Left lobe of liver (tissue), 2 donors: ENCODE measurements around the gene ZNF746. TPM values are rescaled to one million over a fixed set of nuclear protein-coding genes. Genes with fewer than 3 reads are reported as not detected.
"Not testable (repeated sequence)": the region's sequence is repeated elsewhere in the genome, so short reads cannot be mapped to it uniquely, and the experiment has no call there.

Experiments used
- ATAC-seq: fragments of 200-7000 bp; cut with Tn5 transposase; one replicate; pipeline ENCODE4 v1.9.1; 2020; ENCODE audit warnings: mild to moderate bottlenecking, moderate library complexity
- DNase-seq: peaks from one replicate; pipeline ENCODE4 v3.0.0-alpha.2; 2020; ENCODE audit warnings: low spot score
- total RNA-seq: library from RNA; stranded (reverse); gene quantifications from one replicate; pipeline ENCODE4 v1.2.1, GENCODE V29; 2021
- donor health status: DM: no; HTN: no; CAD: no; lungs with moderate emphysema.
- donor health status: DM: no; HTN: yes; CAD: no.

ZNF746 gene
- total RNA-seq, 1 donor from 2014 or later, result 12.0 TPM

DNA sequence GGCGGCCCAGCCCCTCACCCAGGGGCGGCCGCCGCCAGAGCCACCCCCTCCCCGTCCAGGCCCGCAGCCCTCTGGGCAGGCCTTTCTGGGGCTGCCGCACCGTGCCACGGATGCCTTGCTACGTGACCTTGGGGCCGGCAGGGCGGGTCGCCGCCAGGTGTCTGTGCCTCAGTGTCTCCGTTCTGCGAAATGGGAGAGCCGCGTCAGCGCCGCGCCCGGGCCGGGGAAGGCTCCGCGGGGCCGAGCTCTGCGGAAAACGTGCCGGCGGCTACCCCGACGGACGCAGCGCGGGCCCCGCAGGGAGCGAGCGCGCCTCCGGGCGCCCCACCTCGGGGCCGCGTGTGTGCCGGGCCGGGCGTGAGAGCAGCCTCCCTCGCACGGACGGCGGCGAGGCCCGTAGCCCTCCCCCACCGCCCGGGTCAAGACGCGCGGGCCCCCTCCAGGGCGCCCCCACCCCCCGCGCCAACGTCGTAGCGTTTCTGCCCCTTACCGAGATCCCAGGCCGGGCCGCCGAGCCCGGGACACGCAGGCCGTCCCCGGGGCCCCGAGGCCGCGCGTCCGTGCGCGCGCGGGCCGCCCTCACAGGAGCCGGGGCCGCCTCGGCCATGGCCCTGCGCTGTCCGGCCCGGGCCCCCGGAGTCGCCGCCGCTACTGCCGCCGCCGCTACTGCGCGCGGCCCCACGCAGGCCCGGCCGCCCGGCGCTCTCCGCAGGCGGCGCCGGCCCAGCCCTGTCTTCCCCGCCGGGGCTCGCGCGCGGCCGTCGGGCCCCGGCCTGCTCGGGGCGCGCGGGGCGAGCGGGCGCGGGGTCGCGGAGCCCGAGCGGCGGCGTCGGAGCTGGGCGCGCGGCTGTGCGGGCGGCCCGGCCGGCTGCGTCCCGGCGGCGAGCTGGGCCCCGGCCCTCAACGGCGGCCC lies 37.8 kb downstream of the ZNF746 start:
- ATAC-seq, result peak; percentile 44

DNA sequence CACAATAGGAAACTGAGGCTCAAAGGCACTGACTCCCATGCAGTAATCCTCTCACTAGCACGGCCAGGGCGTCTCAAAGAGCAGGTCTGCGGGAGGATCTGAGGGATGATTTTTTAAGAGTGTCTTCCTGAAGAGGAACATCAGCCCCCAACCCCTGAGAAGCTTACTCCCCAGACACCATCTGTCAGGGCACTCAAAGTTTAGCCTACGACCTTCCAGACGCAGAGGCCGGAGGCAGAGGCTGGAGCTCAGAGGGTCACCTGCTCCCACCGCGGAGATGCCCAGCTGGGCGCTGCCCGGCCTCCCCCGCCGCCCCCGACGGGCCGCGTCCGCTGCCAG lies 38.4 kb downstream of the ZNF746 start:
- ATAC-seq (no peak), DNase-seq (no peak)

More for the DNA sequence above, 37.8 kb downstream of the ZNF746 start:
- DNase-seq, result no peak

GRCh38 chr7:149458235-149458634 lies 39.4 kb downstream of the ZNF746 start:
- ATAC-seq (no peak), DNase-seq (no peak)

- DNase-seq (no peak), ATAC-seq (no peak)
Observed at GRCh38 chr7:149457766-149458165, 39.8 kb downstream of the ZNF746 start.

DNA sequence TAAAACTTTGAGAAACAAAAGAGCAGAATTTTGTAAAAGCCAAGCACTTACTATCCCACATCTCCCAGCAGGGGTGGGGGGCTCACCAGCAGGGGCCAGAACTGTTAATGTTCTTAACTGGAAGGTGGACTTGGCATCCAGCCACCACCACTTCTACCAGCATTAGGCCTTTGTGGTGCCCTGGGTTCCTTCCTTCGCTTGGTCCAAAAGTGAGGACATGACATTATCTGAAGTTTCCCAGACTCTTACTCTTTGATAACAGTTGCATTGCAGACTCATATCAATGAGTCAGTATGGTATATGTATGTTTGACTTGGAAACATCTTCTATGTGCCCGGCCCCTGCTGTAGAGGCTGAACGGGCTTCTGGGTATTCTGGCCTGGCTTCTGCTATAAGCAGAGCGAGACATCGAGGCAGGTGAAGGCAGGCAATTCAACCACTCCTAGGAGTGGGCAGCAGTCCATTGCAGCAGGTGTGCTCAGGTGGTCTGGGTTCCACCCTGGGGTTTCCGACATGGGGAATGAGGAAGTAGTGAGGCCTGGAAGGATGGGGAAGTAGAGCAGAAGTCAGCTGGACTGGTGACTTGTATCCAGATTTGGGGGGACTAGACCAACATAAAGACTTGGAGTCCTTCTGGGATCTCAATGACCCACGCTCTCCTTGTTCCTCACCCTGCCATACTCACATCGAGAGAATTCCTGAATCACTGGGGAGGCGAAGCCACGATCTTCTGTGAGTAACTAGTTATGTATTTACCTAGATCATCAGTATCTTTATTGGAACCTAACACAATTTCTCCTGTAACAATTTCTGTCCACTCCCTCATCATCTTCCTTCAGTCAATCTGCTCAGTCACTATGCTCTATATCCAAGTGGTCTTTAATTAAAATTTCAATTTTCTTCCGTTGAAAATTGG lies 40.8 kb downstream of the ZNF746 start:
- ATAC-seq (no peak), DNase-seq (no peak)

- DNase-seq (no peak), ATAC-seq (no peak)
Observed at GRCh38 chr7:149455175-149455950, 42.2 kb downstream of the ZNF746 start.

- no peak for DNase-seq
- no peak for ATAC-seq
Observed at GRCh38 chr7:149454750-149455149, 42.9 kb downstream of the ZNF746 start.

GRCh38 chr7:149454006-149454405 lies 43.6 kb downstream of the ZNF746 start:
- DNase-seq (no peak), ATAC-seq (no peak)

DNA sequence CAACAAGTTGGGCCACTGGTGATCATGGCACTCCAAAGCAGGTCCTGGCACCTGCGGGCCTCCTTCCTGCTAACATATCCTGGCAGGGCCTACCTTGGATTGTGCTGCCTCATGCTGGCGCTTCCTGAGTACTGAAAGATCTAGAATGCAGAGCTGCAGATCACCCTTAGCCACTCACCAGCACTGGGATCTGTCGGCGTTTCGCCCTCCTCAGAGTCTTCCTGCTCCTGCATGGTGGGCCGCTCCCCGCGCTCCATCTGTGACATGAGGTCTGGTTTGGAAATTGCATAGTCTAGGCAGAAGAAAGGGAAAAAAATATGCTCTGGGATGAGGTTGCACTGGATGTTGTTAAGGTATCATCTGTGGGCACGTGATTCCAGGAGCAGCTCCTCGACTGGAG lies 46.8 kb downstream of the ZNF746 start:
- DNase-seq (no peak), ATAC-seq (no peak)

DNA sequence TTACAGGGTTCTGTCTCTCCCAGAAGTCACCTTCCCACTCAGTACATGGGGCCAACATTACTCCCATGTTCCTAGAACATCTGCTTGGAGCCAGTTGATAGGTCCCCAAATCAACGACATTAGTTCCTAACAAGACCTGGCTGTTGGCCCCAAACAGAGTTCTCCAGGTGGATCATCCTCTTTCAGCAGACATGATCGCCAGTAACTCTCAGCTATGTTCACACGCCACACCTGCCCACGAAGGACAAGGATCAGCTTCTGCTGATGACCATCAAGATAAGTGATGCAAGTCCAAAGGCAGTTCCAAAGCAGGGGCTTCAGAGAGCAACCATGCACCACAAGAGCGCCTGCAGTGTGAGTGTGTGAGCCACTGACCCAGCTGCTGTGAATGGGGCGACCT lies 47.7 kb downstream of the ZNF746 start:
- ATAC-seq, result no peak
- DNase-seq, result no peak

DNA sequence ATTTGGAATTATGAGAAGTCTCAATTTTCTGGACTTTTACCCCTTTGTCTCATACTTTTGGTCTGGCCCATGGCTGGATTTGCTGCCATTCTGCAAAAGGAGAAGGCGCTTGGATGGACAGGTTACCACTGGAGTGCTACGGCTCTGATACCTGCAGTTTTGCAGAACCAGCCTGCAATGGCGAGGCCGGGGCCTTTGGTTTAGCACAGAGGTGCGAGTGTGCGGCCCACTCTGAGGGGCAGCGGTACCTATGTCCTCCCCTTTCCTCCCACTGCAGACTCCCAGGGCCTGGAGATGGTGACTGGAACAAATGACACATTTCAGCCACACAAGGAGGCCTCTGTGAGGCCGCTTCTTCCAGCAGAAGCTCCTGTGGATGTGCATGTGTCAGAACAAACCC lies 48.6 kb downstream of the ZNF746 start:
- DNase-seq, result no peak
- no peak for ATAC-seq

DNA sequence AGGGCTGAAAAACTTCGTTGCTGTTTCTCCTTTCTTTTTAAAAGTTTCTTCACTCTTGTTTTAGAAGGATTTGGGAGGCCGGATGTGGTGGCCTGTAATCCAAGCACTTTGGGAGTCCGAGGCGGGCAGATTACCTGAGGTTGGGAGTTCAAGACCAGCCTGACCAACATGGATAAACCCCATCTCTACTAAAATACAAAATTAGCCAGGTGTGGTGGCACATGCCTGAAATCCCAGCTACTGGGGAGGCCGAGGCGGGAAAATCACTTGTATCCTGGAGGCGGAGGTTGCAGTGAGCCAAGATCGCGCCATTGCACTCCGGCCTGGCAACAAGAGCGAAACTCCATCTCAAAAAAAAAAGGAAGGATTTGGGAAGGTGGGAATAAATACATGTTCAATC lies 51.6 kb downstream of the ZNF746 start:
- DNase-seq, ATAC-seq: not testable (repeated sequence)

DNA sequence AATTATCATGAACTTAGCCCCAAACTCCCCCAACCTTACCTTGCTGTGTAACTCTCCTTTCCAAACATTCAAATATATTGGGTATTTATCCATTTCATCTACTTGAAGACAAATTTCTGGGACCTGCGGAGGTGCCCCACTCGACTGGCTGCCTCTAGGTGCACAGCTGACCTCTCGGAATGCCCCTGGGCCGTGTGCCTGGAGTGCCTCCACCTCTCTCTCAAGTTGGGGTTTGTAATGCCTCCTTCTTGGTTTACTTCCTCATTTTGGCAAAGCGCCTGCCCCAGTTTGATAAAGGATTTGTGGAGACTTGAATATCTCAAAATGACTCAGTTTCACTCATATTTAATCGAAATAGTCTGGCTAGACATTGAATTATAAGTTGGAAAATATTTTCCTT lies 53.3 kb downstream of the ZNF746 start:
- no peak for ATAC-seq
- no peak for DNase-seq

GRCh38 chr7:149443523-149443922 lies 54.1 kb downstream of the ZNF746 start:
- DNase-seq, result no peak
- no peak for ATAC-seq

DNA sequence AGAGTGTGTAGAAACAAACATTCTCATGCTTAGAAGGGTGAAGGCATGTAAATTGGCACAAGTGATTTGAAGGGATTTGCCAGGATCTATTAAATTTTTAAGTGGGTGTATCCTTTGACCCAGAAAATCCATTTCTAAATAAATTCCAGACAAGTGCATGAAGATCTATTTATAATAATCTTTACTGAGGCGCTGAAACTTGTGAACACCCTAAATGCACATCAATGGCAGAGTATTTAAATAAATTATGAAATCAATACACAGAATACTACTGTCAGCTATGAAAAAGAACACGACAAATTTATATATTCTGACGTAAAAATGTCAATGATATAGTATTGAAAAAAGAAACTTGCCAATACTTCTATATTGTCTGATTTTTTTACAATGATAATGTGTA lies 54.7 kb downstream of the ZNF746 start:
- ATAC-seq (no peak), DNase-seq (no peak)

DNA sequence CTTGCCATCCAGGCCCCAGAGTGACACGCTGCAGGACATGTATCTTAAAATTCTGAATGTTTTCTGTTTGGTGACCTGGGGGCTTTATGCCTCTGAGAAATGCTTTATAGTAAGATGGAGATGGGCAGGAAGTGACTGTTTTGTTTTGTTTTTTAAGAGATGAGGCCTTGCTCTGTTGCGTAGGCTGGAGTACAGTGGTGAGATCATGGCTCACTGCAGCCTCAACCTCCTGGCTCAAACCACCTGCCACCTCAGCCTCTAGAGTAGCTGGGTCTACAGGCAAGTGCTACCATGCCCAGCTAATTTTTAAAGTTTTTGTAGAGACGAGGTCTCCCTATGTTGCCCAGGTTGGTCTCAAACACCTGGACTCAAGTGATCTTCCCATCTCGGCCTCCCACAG lies 57.4 kb downstream of the ZNF746 start:
- ATAC-seq (no peak), DNase-seq (no peak)

GRCh38 chr7:149436358-149436757 lies 61.3 kb downstream of the ZNF746 start:
- DNase-seq, result no peak
- ATAC-seq, result no peak

DNA sequence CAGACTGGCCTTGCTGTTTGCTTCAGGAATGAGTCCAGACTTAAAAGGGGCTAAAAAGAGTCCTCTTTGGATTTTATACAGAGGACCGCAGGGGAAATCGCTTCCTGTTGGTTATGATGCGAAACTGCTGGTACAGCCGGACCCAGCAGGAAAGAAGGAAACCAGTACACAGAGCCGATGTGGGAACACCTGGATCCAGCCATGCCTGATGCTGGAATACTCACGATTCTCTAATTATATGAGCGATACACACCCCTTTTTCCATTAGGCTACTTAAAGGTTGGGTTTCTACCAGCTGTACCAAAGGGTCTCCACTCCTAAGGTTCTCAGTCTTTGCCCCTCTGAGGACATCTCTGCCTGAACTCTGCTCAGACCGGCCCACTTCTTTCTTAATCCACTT lies 64.5 kb downstream of the ZNF746 start:
- DNase-seq, result no peak
- no peak for ATAC-seq

GRCh38 chr7:149432121-149432691 lies 65.4 kb downstream of the ZNF746 start:
- DNase-seq, result no peak
- ATAC-seq, result no peak

GRCh38 chr7:149431486-149432120 lies 66.0 kb downstream of the ZNF746 start:
- ATAC-seq, result no peak

More at GRCh38 chr7:149431486-149432120, 66.0 kb downstream of the ZNF746 start:
- no peak for DNase-seq
